ENCODE results near the gene TVP23C. TPM values are rescaled to one million over a fixed set of nuclear protein-coding genes. Genes with fewer than 3 reads are reported as not detected.

The TVP23C gene
- total and polyA plus RNA-seq, 8 donors, result 5.3 to 16.8 (median 7.5) TPM

GRCh38 chr17:15482476-15482875 lies 80.8 kb downstream of the TVP23C start:
- H3K4me3 ChIP-seq, result no peak overlapping the region
- no peaks in the 10 kb centered on the region for H3K36me3 ChIP-seq
- WGBS, 2 donors, result 84 to 86% methylated on average over 6 of the region's 6 CpGs
- H3K4me1 ChIP-seq, result no peaks in the 10 kb centered on the region
- no peak overlapping the region for H3K27ac ChIP-seq
- DNase-seq (no peak), FAIRE-seq (no peak), ATAC-seq (no peak)
- intact Hi-C loops (cut with DNase I), result no loop called here
- no peak for TF ChIP-seq CTCF (IDR thresholded peaks at IDR 0.05)
- H3K27me3 ChIP-seq, result no peaks in the 10 kb centered on the region
- H3K9me3 ChIP-seq, result no peaks in the 10 kb centered on the region

- intact Hi-C loops (cut with DNase I), result no loop called here
- WGBS, 2 donors, result 91 to 93% methylated on average over 6 of the region's 6 CpGs
- Histone ChIP-seq H3K4me3 (no peak overlapping the region), H3K27ac (no peak overlapping the region), H3K4me1 (no peaks in the 10 kb centered on the region), H3K9me3 (no peaks in the 10 kb centered on the region), H3K27me3 (no peaks in the 10 kb centered on the region), H3K36me3 (no peaks in the 10 kb centered on the region)
- FAIRE-seq (no peak), DNase-seq (no peak), ATAC-seq (no peak)
- no peak for TF ChIP-seq CTCF (IDR thresholded peaks at IDR 0.05)
Measured at GRCh38 chr17:15481481-15481880, 81.8 kb downstream of the TVP23C start.

GRCh38 chr17:15480204-15480603 lies 83.1 kb downstream of the TVP23C start:
- FAIRE-seq (no peak), ATAC-seq (no peak), DNase-seq (no peak)
- Histone ChIP-seq H3K27me3 (no peaks in the 10 kb centered on the region), H3K27ac (no peak overlapping the region), H3K4me1 (no peaks in the 10 kb centered on the region), H3K9me3 (no peaks in the 10 kb centered on the region), H3K4me3 (no peak overlapping the region), H3K36me3 (no peaks in the 10 kb centered on the region)
- no peak for TF ChIP-seq CTCF (IDR thresholded peaks at IDR 0.05)
- intact Hi-C loops (cut with DNase I), result no loop called here
- 90 to 92% methylated on average over 6 of the region's 6 CpGs for WGBS, 2 donors

- Histone ChIP-seq H3K27me3 (no peaks in the 10 kb centered on the region), H3K36me3 (no peaks in the 10 kb centered on the region), H3K9me3 (no peaks in the 10 kb centered on the region), H3K27ac (no peak overlapping the region), H3K4me1 (no peaks in the 10 kb centered on the region), H3K4me3 (no peak overlapping the region)
- ATAC-seq (no peak), DNase-seq (no peak), FAIRE-seq (no peak)
- intact Hi-C loops (cut with DNase I), result no loop called here
- TF ChIP-seq CTCF (IDR thresholded peaks at IDR 0.05), result no peak
Measured at GRCh38 chr17:15479703-15480102, 83.6 kb downstream of the TVP23C start.

GRCh38 chr17:15478845-15479244 lies 84.4 kb downstream of the TVP23C start:
- WGBS, 2 donors, result 93% methylated on average over 5 of the region's 5 CpGs
- no peak overlapping the region for H3K27ac ChIP-seq
- no peak overlapping the region for H3K4me3 ChIP-seq
- no peak for ATAC-seq
- FAIRE-seq, result no peak
- H3K9me3 ChIP-seq, result no peaks in the 10 kb centered on the region
- no peaks in the 10 kb centered on the region for H3K4me1 ChIP-seq
- H3K36me3 ChIP-seq, result no peaks in the 10 kb centered on the region
- no peak for DNase-seq
- intact Hi-C loops (cut with DNase I), result no loop called here
- H3K27me3 ChIP-seq, result no peaks in the 10 kb centered on the region
- TF ChIP-seq CTCF (IDR thresholded peaks at IDR 0.05), result no peak

All from pancreas (tissue), 10 donors.